Heart right ventricle (tissue), 16 donors: ENCODE measurements around the gene ARID5B. TPM values are rescaled to one million over a fixed set of nuclear protein-coding genes. Genes with fewer than 3 reads are reported as not detected.

Experiments
- ATAC-seq, 8 donors: fragments of 200-7000 bp; cut with Tn5 transposase; one replicate each; pipeline ENCODE4 v1.9.1; 2020; ENCODE audit warnings: mild to moderate bottlenecking in 8 of 8, moderate library complexity in 8 of 8, moderate number of reproducible peaks in 1 of 8
- DNase-seq, 2 donors: peaks; one replicate each; pipeline ENCODE4 v3.0.0-alpha.2; 2020
- H3K27ac ChIP-seq, 10 donors: fragments of 200-600 bp; sonication (generic) in 2 of 10; one replicate each; pipeline versions ENCODE4 v1.5.0 to v1.8.0; 2020 to 2022; ENCODE audit warnings: mild to moderate bottlenecking in 3 of 10
- H3K27me3 ChIP-seq, 7 donors: fragments of 200-600 bp; one replicate each; pipeline ENCODE4 v1.8.0; 2021 to 2022; ENCODE audit warnings: mild to moderate bottlenecking in 2 of 7
- H3K36me3 ChIP-seq, 9 donors: fragments of 200-600 bp; sonication (generic) in 1 of 9; one replicate each; pipeline versions ENCODE4 v1.5.0 to v1.8.0; 2020 to 2022; ENCODE audit warnings: mild to moderate bottlenecking in 2 of 9
- H3K4me1 ChIP-seq, 9 donors: fragments of 200-600 bp; sonication (generic) in 1 of 9; one replicate each; pipeline versions ENCODE4 v1.5.0 to v1.8.0; 2020 to 2022; ENCODE audit warnings: mild to moderate bottlenecking in 4 of 9
- H3K4me3 ChIP-seq, 10 donors: fragments of 200-600 bp; sonication (generic) in 2 of 10; one replicate each; pipeline versions ENCODE4 v1.5.0 to v1.8.0; 2020 to 2022; ENCODE audit warnings: mild to moderate bottlenecking in 7 of 10, moderate library complexity in 2 of 10
- H3K9me3 ChIP-seq, 11 donors: fragments of 200-600 bp in 10 of 11; sonication (generic) in 2 of 11; one replicate each; pipeline versions ENCODE4 v1.5.0 to v1.8.0; 2013 to 2022; ENCODE audit warnings: mild to moderate bottlenecking in 2 of 11, control low read depth in 1 of 11, moderate library complexity in 1 of 11
- CTCF ChIP-seq, 9 donors: fragments of 200-600 bp; sonication (generic) in 2 of 9; IDR thresholded peaks; one replicate each; pipeline versions ENCODE4 v1.5.0 to v1.8.0; 2021 to 2022; ENCODE audit warnings: antibody characterized with exemption in 9 of 9, mild to moderate bottlenecking in 5 of 9, moderate library complexity in 1 of 9
- WGBS, 2 donors: extraction: QIAGEN DNeasy Blood & Tissue Kit; methylation state at CpG; one replicate each; pipeline ENCODE4 v1.1.7; 2013; ENCODE audit warnings: inconsistent platforms in 1 of 2; 5-methylcytosine and 5-hydroxymethylcytosine counted together
- intact Hi-C, 10 donors: fragments of 100-400 bp; cut with DNase I; formaldehyde crosslinking; loops; one replicate each; pipeline versions ENCODE4 v1.11.1 to v1.14.2; 2022
- polyA plus RNA-seq, 2 donors: library from polyadenylated mRNA; stranded (reverse); fragments of 200-250 nt; gene quantifications; one replicate each; pipeline ENCODE4 v1.2.3, GENCODE V29; 2013
- total RNA-seq, 10 donors: library from RNA; stranded (reverse); fragmentation: NEBNext Ultra II Directional in 3 of 10; extraction: Animal tissue kit (Norgen Biotek cat#: 25700) in 3 of 10; gene quantifications; one replicate each; pipeline versions ENCODE4 v1.2.1 to v1.2.4, GENCODE V29; 2021 to 2023
- donor health status: Arrhythmogenic right ventricular cardiomyopathy.
- donor health status: ischemic (EF 13 %, LVEDD 7.1; RV severe dilation, severe dysfunction).
- donor health status: healthy with polysubstance abuse.
- donor health status: DM: no; HTN: yes; CAD: no.
- donor health status: DM: no; HTN: no; CAD: no.
- donor health status: ischemic (EF 25% LVEDD 6.9; RV normal size, moderate dysfunction).
- donor health status: ischemic (EF 25% LVEDD 5.7; RV mildly dilated, moderate dysfunction).
- donor health status: healthy.
- donor health status: DM: yes; HTN: yes; CAD: no.
- donor health status: Ischemic cardiomyopathy.
- donor health status: ischemic (EF 35%, LVEDD 5.7; RV mildly dilated, moderate dysfunction).
- donor health status: nonischemic (EF 11% LVEDD 7.7; RV severe dilation, severe dysfunction).
- donor health status: DM: yes; HTN: yes; CAD: no.
- donor health status: PGD.
- donor health status: ischemic (EF 29% LVEDD 5.4; RV normal size, mild dysfunction).
- donor health status: nonischemic (EF 23%, LVEDD 6.1; RV moderate dilation, normal function).

The ARID5B gene
- total and polyA plus RNA-seq, 12 donors: 5.3 to 108 (median 25.5) TPM

GRCh38 chr10:61992059-61992460, 90.6 kb downstream of the ARID5B start:
- Histone ChIP-seq H3K4me3 (peak overlapping the region in 5 of 10 donors; percentile 24 to 37 (median 36)), H3K36me3 (no peaks in the 10 kb centered on the region), H3K9me3 (no peaks in the 10 kb centered on the region), H3K27ac (peak overlapping the region in 8 of 10 donors; percentile 56 to 90 (median 78)), H3K27me3 (no peaks in the 10 kb centered on the region), H3K4me1 (peaks cover 4 to 75% (median 44%) of the 10 kb centered on the region in 9 donors)
- TF ChIP-seq CTCF (IDR thresholded peaks at IDR 0.05): no peak
- WGBS, 2 donors: 35 to 38% methylated on average over 4 of the region's 4 CpGs
- intact Hi-C loops: loop anchor here in 2 of 10 donors (5.0 to 10.0 kb wide), 2 partner anchors 87 to 90 kb away; partner anchors contain the start of gene ARID5B (in 2 of the 2)
- peak in 4 of 8 donors; percentile 24 to 34 (median 30) for ATAC-seq
- peak in 1 of 2 donors; percentile 32 for DNase-seq

GRCh38 chr10:61992671-61993668, 91.5 kb downstream of the ARID5B start:
- DNase-seq: peak in 1 of 2 donors; percentile 54
- intact Hi-C loops: loop anchor here in 2 of 10 donors (5.0 to 10.0 kb wide), 2 partner anchors 88 to 91 kb away; partner anchors contain the start of gene ARID5B (in 2 of the 2)
- H3K27ac ChIP-seq: peak overlapping the region in 9 of 10 donors; percentile 44 to 90 (median 76)

GRCh38 chr10:61993711-61994401, 92.4 kb downstream of the ARID5B start:
- ATAC-seq (peak in 1 of 8 donors; percentile 24), DNase-seq (no peak)
- Histone ChIP-seq H3K4me3 (peak overlapping the region in 5 of 10 donors; percentile 24 to 37 (median 36)), H3K27ac (peak overlapping the region in 9 of 10 donors; percentile 44 to 90 (median 76)), H3K9me3 (no peaks in the 10 kb centered on the region), H3K36me3 (no peaks in the 10 kb centered on the region), H3K27me3 (no peaks in the 10 kb centered on the region), H3K4me1 (peaks cover 4 to 63% (median 27%) of the 10 kb centered on the region in 9 donors)
- TF ChIP-seq CTCF (IDR thresholded peaks at IDR 0.05): no peak
- intact Hi-C loops: loop anchor here in 2 of 10 donors (5.0 to 10.0 kb wide), 2 partner anchors 89 to 92 kb away; partner anchors contain the start of gene ARID5B (in 2 of the 2)
- 48 to 62% methylated on average over 6 of the region's 6 CpGs for WGBS, 2 donors

More at GRCh38 chr10:61992671-61993668, 91.5 kb downstream of the ARID5B start:
- H3K4me3 ChIP-seq: peak overlapping the region in 7 of 10 donors; percentile 13 to 37 (median 32)
- WGBS, 2 donors: 13 to 17% methylated on average over 7 of the region's 7 CpGs
- H3K36me3 ChIP-seq: no peaks in the 10 kb centered on the region
- no peaks in the 10 kb centered on the region for H3K27me3 ChIP-seq
- TF ChIP-seq CTCF (IDR thresholded peaks at IDR 0.05): no peak
- no peaks in the 10 kb centered on the region for H3K9me3 ChIP-seq
- H3K4me1 ChIP-seq: peaks cover 4 to 66% (median 35%) of the 10 kb centered on the region in 9 donors
- ATAC-seq: peak; percentile 89 to 97 (median 94)
